ENCODE measurements around the gene BCCIP.

Gene BCCIP

DNA sequence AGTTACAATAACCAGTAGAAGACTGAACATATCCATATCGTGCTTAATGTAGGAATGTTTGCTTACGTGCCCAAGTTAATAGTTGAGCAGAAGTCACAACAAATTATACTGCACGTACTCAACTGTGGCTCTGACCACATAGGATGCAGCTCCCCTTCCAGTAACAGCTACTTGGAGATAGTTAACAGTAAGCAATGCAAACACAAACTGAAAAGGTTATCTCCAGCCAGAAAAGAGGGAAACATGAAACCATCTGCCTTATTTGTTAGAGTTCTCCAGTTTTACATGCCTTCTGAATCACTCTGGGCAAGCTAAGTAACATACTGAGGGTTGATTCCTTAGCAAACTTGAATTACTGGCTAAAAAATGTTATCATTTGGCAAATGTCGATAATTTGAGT lies 48.0 kb downstream of the BCCIP start:
- ATAC-seq (ENCODE audit: low read depth), result no peak
- H3K4me1 ChIP-seq (ENCODE audit: insufficient read depth, poor library complexity, severe bottlenecking), result no peaks in the 10 kb centered on the region
- peaks cover 35% of the 10 kb centered on the region for H3K36me3 ChIP-seq (ENCODE audit: low read depth)
- H3K27ac ChIP-seq (ENCODE audit: poor library complexity, severe bottlenecking), result no peak overlapping the region
- TF ChIP-seq, protein P1, sequence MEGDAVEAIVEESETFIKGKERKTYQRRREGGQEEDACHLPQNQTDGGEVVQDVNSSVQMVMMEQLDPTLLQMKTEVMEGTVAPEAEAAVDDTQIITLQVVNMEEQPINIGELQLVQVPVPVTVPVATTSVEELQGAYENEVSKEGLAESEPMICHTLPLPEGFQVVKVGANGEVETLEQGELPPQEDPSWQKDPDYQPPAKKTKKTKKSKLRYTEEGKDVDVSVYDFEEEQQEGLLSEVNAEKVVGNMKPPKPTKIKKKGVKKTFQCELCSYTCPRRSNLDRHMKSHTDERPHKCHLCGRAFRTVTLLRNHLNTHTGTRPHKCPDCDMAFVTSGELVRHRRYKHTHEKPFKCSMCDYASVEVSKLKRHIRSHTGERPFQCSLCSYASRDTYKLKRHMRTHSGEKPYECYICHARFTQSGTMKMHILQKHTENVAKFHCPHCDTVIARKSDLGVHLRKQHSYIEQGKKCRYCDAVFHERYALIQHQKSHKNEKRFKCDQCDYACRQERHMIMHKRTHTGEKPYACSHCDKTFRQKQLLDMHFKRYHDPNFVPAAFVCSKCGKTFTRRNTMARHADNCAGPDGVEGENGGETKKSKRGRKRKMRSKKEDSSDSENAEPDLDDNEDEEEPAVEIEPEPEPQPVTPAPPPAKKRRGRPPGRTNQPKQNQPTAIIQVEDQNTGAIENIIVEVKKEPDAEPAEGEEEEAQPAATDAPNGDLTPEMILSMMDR (IDR thresholded peaks at IDR 0.05; ENCODE audit: poor library complexity, severe bottlenecking), result no peak
- H3K9me3 ChIP-seq (ENCODE audit: severe bottlenecking), result no peaks in the 10 kb centered on the region
- H3K27me3 ChIP-seq (ENCODE audit: insufficient read depth, poor library complexity, severe bottlenecking), result no peaks in the 10 kb centered on the region
- H3K4me3 ChIP-seq (ENCODE audit: severe bottlenecking), result no peak overlapping the region
- DNase-seq (ENCODE audit: low spot score), result no peak

DNA sequence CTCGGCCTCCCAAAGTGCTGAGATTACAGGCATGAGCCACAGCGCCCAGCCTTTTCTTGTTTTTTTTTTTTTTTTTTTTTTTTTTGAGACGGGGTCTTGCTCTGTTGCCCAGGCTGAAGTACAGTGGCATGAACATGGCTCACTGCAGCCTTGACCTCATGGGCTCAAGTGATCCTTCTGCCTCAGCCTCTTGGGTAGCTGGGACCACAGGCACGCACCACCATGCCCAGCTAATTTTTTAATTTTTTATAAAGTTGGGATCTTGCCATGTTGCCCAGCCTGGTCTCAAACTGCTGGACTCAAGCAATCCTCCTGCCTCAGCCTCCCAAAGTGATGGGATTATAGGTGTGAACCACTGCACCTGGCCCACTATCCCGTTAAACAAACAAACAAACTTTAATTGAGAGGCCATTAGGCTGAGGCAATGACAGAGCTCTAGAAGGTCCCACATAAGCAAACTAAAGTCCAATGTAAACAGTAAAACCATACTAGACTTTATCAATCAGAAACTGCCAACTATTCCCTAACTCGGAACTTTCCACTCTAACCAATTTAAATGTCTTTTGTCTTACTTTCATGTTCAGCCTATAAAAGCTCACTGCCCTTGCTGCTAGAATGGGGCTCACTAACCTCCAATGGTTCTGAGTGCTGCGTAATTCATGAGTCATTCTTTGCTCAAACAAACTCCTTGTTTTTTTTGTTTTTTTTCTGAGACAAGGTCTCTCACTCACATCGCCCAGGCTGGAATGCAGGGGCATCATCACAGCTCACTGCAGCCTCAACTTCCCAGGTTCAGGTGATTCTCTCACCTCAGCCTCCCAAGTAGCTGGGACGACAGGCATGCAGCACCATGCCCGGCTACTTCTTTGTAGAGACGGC lies 55.9 kb downstream of the BCCIP start:
- Histone ChIP-seq H3K9me3 (ENCODE audit: severe bottlenecking) (no peaks in the 10 kb centered on the region), H3K27ac (ENCODE audit: poor library complexity, severe bottlenecking) (peak overlapping the region; percentile 44), H3K36me3 (ENCODE audit: low read depth) (peaks cover 44% of the 10 kb centered on the region), H3K27me3 (ENCODE audit: insufficient read depth, poor library complexity, severe bottlenecking) (no peaks in the 10 kb centered on the region), H3K4me3 (ENCODE audit: severe bottlenecking) (no peak overlapping the region), H3K4me1 (ENCODE audit: insufficient read depth, poor library complexity, severe bottlenecking) (peaks cover 9% of the 10 kb centered on the region)
- DNase-seq (ENCODE audit: low spot score) (peak; percentile 68), ATAC-seq (ENCODE audit: low read depth) (peak; percentile 99)
- TF ChIP-seq, protein P1 (IDR thresholded peaks at IDR 0.05; ENCODE audit: poor library complexity, severe bottlenecking), result no peak

DNA sequence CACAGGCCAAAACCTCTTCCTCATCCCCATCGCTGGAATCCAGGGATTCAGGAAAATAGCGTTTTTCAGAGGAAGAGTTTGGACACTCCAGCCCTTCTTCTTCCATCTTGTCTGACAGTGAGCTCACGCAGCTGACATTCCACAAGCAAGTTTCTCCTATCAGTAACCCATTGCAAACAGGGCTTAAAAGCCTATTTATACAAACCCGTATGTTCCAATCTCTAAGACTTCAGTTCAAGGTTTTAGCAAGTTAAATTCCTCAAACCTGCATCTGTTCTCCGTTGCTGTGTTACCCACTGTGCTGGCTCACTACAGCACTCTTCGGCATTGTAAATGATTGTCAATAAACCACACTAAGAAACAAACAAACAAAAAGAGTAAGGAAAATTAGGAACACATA lies 57.4 kb downstream of the BCCIP start:
- DNase-seq (ENCODE audit: low spot score) (no peak), ATAC-seq (ENCODE audit: low read depth) (no peak)
- no peak overlapping the region for H3K4me3 ChIP-seq (ENCODE audit: severe bottlenecking)
- H3K36me3 ChIP-seq (ENCODE audit: low read depth), result peaks cover 39% of the 10 kb centered on the region
- TF ChIP-seq, protein P1 (IDR thresholded peaks at IDR 0.05; ENCODE audit: poor library complexity, severe bottlenecking), result no peak
- H3K4me1 ChIP-seq (ENCODE audit: insufficient read depth, poor library complexity, severe bottlenecking), result peaks cover 16% of the 10 kb centered on the region
- no peaks in the 10 kb centered on the region for H3K27me3 ChIP-seq (ENCODE audit: insufficient read depth, poor library complexity, severe bottlenecking)
- H3K27ac ChIP-seq (ENCODE audit: poor library complexity, severe bottlenecking), result no peak overlapping the region
- no peaks in the 10 kb centered on the region for H3K9me3 ChIP-seq (ENCODE audit: severe bottlenecking)

DNA sequence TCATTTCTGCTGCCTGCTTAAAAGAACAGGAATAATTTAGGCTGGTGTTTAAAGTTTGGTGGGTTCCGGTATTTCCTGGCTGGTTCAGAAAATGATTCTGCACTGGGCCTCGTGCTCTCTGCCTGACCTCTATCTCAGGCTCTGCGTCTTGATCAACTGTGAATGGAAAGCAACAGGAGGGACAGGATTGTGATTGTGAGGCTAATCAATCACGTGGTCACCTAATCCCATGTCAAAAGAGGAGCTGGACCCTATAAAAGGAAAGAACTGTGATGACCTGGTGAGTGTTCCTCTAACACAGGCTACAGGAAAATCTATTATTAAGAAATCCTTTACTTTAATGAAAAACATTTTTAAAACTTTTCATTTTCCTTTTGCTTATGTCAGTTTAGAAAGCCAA lies 57.8 kb downstream of the BCCIP start, which contains the start of gene DHX32:
DHX32 (minus strand) TSS at position 101 of the 400 bp plus-strand sequence. CDS start 468 bp downstream, outside the sequence.
- H3K9me3 ChIP-seq (ENCODE audit: severe bottlenecking), result no peaks in the 10 kb centered on the region
- H3K27ac ChIP-seq (ENCODE audit: poor library complexity, severe bottlenecking), result peak within 1 kb of the TSS; percentile 44
- TF ChIP-seq, protein P1 (IDR thresholded peaks at IDR 0.05; ENCODE audit: poor library complexity, severe bottlenecking), result no peak
- ATAC-seq (ENCODE audit: low read depth), result no peak
- H3K4me3 ChIP-seq (ENCODE audit: severe bottlenecking), result no peak within 1 kb of the TSS
- H3K4me1 ChIP-seq (ENCODE audit: insufficient read depth, poor library complexity, severe bottlenecking), result peaks cover 16% of the 10 kb centered on the region
- no peak for DNase-seq (ENCODE audit: low spot score)
- H3K27me3 ChIP-seq (ENCODE audit: insufficient read depth, poor library complexity, severe bottlenecking), result no peaks in the 10 kb centered on the region
- peaks cover 34% of the 10 kb centered on the region for H3K36me3 ChIP-seq (ENCODE audit: low read depth)

DNA sequence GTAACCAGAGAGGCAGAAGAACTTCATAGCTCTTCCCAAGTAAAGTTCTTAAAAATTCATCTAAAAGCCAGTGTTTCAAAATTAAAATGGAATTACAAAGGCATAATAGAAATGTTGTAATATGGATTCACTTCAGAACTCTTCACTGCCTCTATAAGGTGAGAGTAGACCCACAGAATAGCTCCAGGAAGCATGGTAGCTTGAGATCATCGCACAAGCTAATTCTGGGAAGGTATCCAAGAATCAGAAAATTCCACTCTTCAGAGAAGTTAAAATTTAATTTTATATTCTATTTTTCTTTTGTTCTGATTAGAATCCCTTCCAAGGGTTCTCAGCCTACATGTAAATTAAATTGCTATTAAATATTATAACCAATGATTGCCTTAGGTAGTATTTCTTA lies 59.2 kb downstream of the BCCIP start:
- ATAC-seq (ENCODE audit: low read depth), result no peak
- Histone ChIP-seq H3K27ac (ENCODE audit: poor library complexity, severe bottlenecking) (no peak overlapping the region), H3K9me3 (ENCODE audit: severe bottlenecking) (no peaks in the 10 kb centered on the region), H3K27me3 (ENCODE audit: insufficient read depth, poor library complexity, severe bottlenecking) (no peaks in the 10 kb centered on the region), H3K36me3 (ENCODE audit: low read depth) (peaks cover 20% of the 10 kb centered on the region), H3K4me3 (ENCODE audit: severe bottlenecking) (no peak overlapping the region), H3K4me1 (ENCODE audit: insufficient read depth, poor library complexity, severe bottlenecking) (peaks cover 26% of the 10 kb centered on the region)
- TF ChIP-seq, protein P1 (IDR thresholded peaks at IDR 0.05; ENCODE audit: poor library complexity, severe bottlenecking), result no peak
- no peak for DNase-seq (ENCODE audit: low spot score)
